Measurements from ENCODE around the gene MESP1.

Gene MESP1

DNA sequence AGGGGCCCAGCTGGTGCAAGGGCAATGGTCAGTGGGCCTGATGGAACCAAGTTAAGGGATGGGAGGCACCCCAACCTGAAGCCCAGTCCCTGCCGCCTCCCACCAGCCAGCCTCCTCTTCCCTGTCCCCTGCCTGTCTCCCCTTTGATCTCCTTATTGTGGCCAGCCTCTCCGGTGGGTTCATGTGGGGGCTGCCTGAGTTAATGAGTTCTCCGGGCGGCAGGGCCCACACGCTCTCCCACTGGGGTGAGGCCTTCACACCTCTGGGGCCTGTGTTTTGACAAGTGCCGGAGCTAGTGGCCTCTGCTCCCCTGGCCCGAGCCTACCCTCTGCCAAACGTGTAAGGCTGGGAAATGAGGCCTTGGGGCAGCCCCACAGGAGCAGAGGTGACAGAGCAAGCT, 7.2 kb upstream of the MESP1 start:
- no peak for DNase-seq (ENCODE audit: low spot score)

DNA sequence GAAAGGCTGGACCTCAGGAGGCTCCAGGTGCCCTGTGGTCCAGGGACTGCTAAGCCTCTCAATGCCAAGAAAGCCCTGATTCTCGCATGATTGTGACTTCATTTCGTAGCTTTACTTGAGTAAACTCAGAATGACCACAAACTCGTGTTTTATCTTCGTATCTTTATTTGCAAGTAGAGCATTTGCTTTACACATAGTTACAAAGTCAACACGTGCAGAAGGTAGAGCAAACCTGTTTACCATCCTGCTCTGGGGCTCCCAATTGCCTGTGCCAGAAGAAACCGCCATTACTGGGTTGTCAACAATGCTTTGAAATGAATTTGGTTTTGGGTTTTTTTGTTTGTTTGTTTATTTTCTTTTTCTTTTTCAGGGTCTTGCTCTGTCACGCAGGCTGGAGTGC, 5.8 kb upstream of the MESP1 start:
- no peak for DNase-seq (ENCODE audit: low spot score)

DNA sequence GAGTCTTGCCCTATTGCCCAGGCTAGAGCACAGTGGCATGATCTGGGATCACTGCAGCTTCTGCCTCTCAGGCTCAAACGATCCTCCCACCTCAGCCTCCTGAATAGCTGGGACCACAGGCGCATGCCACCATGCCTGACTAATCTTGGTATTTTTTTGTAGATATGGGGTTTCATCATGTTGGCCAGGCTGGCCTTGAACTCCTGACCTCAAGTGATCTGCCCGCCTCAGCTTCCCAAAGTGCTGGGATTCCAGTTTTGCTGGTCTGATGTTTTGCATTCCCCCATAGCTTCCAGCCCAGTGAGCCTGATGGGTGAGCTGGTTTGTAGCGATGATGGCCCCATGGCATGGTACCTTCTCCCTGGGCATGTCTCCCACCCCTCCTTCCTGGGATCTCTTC, 4.7 kb upstream of the MESP1 start:
- DNase-seq (ENCODE audit: low spot score): no peak

DNA sequence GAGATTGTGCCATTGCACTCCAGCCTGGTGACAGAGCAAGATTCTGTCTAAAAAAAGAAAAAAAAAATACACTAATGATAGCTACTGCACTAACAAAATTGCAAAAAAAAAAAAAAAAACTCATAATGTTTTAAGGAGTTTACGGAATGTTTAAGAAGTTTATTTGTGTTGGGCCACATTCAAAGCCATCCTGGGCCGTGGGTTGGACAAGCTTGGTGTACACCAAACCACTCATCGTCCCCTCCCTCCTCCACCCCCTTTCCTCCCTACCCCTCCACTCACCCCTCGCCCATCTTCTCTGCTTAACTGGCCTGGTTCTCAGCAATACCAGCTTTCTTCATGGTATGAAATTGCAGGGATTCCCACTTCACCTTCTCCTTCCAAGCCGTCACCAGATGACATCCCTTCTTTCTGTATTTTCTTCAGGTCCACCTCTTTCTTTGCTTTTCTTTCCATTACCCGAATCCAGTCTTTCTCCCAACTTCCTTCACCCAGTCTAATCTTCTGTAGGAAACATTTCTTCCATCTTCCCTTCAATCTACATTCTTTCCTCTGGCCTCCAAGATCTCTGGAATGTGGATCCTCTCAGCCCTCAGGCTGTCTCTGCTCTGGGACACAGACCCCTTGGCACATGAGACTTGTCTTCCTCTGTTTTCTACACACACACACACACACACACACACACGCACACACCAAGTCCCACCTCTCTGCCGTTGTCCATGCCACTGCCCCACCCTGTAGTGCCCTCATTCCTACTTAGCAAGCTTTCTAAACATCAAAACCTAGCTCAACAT, 3.5 kb upstream of the MESP1 start:
- no peak for DNase-seq (ENCODE audit: low spot score)

DNA sequence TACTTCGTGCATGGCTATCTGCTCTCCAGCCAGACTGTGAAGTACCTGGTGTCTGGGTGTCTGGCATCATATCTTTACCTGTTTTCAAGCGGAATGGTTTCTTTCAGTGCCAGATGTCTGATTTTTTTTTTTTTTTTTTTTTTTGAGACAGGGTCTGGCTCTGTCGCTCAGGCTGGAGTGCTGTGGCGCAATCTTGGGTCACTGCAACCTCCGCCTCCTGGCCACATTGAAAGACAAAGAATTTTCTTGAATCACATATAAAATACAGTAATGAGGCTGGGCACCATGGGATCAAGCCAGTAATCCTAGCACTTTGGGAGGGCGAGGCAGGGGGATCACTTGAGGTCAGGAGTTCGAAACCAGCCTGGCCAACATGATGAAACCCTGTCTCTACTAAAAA, 2.8 kb upstream of the MESP1 start:
- DNase-seq (ENCODE audit: low spot score): no peak

DNA sequence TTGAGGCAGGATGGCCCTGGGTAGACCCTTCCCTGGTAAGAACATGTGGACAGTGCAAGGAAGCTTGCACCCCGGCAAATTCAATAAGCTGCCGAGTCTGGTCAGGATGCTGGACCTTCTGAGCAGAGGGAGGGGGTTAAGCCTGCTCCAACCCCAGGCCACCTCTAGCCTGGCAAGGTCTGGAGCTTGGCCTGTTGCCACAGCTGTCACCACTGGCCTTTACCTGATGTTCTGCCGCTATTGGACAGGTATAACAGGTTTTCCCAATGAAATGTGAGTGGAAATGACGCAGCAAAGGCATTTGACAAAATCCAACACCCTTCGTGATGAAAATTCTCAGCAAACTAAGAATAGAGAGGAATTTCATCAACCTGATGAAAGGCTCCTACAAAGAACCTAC, 699 bp upstream of the MESP1 start:
- DNase-seq (ENCODE audit: low spot score): no peak

DNA sequence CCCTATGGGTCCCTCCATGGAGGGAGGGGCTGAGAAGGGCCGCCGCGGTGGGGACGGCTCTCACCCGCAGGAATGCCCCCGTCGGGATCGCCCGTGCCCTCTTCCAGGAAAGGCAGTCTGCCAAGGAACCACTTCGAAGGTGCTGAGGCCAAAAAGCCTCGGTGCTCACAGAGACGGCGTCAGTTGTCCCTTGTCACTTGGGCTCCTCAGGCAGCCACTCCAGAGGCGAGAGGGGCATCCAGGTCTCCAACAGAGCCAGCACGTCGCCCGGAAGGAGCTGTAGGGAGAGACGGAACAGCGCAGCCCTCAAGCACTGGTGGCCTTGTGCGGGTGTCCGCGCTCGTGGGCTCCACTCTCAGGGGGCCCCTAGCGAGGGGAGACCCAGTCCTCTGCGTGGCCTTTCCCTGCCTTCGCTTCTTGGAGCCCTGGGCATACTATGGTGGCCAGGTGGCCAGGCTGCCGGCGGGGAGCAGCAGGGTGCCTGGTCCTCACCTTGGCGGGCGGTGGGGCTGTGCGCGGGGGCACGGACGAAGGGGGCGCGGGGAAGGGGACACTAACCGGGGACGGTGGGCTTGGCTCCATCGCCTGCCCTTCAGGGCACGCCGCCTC, 994 bp downstream of the MESP1 start:
- DNase-seq (ENCODE audit: low spot score): peak; percentile 44

DNA sequence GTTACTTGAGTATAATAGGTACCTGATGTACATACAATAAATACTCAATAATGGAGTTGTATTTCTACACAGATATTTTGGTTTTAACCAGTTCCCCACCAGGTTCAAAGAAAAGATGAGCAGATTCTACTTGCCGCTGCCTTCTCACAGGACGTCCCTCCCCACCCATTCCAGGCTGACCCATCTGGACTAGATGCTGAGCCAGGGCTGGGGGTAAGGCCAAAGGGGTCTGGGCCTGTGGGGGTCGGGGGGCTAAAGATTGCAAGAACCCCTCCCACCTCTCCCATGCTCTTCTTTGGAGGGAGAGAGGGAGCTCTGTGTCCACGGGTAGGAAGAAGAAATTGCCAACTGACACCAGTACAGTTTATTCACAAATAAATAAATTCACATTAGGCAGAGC, 1.5 kb downstream of the MESP1 start:
- DNase-seq (ENCODE audit: low spot score): no peak

DNA sequence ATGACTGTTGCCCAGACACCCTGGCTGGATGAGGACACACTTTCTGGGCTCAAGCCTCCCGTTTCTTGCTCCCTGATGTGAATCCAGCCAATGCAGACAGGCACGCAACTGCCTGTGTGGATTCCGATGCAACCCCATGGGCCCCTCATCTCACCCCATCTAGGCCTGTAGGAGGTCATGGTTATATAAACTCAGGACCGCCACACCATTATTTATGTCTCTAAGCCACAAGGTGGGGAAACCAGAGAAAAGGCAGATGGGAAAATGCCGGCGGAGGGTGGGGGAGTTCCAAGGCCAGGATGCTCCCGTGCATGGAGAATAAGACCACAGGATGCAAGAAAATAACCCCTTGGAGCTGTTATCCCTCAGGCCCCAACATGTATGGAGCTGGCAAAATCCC, 2.0 kb downstream of the MESP1 start:
- DNase-seq (ENCODE audit: low spot score): no peak

DNA sequence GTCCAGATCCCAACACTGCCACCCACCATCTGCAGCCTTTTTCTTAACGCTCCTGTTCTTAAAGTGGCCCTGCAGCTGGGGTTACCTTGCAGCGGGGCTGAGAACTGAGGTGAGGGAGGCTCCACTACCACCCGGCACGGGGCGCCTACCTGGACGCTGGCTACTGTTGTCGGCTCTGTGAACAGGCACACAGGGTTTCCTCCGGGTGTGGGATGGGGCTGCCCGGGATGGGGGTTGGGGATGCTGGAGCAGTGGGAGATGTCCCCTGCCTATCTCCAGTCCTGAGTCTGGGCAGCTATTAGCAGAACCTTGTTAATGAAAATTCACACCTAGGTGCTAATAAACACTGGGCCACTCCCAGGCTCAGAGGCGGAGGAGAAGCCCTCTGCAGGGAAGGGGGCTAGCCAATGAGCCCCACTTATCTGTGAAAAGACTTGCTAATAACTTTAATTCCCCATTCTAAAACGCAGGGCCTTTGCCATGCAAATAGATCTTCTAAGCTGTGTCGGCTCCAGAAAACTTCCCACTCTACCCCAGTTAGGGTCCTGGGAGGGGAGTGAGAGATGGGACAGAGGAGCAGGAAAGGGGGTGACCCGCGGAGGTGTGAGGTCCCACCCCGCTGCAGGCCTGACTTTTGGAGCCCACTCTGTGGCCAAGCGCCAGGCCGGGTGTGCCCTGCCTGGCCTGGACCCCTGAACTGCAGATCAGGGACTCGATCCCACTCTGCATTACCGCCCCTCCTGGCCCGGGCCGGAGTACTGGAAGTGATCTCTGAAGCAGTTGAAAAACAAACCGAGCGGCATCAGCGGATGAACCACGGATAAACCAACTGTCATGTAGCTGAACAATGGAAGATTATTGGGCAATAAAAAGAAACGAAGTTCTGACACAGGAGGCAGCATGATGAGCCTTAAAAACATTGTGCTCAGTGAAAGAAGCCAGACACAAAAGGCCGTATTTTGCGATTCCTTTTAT, 3.1 kb downstream of the MESP1 start:
- no peak for DNase-seq (ENCODE audit: low spot score)

DNA sequence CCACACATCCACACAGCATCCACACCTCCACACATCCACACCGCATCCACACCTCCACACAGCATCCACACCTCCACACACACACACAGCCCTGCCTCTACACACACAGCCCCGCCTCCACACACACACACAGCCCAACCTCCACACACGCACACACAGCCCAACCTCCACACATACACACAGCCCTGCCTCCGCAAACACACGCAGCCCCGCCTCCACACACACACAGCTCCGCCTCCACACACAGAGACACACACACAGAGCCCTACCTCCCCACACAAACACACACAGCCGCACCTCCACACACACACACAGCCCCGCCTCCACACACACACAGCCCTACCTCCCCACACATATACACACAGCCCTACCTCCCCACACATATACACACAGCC, 4.7 kb downstream of the MESP1 start:
- DNase-seq (ENCODE audit: low spot score): no peak

DNA sequence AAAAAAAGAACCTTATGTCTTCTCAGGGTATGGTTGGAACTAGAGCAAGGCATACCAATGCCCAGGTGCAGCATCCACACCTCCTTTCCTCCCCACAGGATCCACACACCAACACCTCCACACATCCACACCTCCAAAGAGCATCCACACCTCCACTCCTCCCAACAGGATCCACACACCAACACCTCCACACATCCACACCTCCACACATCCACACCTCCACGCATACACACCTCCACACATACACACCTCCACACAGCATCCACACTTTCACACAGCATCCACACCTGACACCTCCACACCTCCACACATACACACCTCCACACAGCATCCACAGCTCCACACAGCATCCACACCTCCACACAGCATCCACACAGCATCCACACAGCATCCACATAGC, 5.3 kb downstream of the MESP1 start:
- DNase-seq (ENCODE audit: low spot score): no peak

DNA sequence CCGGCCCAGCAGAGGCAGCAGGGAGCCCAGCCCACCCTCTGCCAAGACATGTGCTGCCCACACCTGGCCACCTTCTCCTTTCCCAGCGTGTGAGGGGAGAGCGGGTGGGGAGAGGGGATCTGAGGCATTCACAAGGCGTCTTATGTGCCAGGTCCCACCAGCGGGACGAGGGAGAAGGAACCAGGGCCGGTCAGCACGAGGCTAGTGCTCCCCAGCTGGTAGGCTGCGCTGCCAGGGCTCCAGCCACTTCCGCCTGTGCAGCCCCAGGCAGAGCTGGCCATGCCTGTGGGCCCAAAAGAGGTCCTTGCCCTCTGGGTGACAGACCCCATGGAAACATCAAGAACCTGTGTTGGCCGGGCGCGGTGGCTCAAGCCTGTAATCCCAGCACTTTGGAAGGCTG, 5.9 kb downstream of the MESP1 start:
- DNase-seq (ENCODE audit: low spot score): no peak

DNA sequence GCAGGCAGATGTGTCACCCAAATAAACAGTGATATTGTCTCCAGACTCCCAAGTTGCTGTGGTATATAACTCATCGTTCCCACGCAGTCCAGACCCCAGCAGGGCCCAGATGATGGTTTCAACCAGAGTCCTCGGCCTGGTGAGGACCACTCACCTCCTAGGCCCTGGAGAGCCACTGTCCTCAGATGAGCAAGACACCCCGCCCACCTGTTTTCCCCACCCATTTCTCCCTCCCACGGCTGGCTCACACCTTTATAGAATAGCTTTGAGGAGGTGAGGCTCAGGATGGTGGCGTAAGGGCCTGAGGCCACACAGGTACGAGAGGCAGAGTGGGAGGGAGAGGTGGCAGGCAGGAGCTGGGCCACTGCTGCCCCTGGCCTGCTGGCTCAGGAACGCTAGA, 7.5 kb downstream of the MESP1 start:
- DNase-seq (ENCODE audit: low spot score): no peak

DNA sequence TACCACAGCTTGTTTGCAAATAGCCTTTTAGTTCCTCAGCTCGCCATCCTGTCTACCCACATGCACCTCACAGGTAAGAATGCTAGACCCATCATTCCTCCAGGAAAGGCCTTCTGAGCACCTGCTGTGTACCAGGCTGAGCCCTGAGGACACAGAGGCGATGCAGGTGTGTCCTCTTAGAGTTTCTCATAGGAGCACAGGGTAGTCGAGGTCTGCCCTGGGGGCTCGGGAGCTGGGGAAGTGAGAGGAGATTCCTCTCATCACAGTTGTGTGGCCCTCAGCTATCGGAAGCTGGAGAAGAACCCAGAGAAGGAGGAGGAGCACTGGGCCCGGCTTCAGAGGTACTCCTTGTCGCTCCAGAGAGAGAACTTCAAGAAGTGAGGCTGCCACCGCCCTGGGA, 8.0 kb downstream of the MESP1 start:
- DNase-seq (ENCODE audit: low spot score): no peak

DNA sequence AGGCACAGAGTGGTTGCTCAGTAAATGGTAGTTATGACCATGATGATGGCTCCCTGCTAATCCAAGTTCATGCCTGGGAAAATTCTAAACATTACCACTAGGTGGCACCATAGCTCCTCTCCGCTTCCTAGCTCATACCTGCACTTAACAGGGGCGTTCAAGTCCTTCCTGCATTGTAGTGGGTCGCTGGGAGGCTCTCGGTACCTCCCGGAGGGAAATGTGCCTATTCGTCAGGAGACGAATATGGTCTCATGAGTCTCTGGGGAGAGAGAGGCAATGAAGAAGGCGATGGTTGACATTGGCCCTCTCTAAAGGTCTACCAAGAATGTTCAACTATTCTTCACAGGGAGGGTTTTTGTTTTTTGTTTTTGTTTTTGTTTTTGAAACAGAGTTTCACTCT, 10.9 kb downstream of the MESP1 start:
- DNase-seq (ENCODE audit: low spot score): peak; percentile 78

DNA sequence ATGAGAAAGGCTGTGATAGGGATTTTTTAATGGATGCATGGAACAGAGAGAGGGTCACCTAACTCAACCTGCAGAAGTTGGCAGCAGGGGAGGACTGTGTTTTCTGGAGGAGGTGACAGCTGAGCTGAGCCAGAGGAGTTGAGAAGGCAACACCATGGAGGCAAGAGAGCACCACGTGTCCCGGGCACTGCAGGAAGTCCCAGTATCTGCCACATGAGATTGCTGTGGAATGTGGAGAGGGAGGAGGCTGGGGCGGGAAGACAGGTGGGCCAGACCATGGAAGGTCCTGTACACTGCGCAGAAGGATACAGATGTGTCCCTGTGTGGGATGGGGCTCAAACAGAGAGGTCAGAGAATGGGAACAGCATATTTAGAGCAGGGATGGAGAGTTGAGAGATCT, 15.3 kb downstream of the MESP1 start:
- no peak for DNase-seq (ENCODE audit: low spot score)

DNA sequence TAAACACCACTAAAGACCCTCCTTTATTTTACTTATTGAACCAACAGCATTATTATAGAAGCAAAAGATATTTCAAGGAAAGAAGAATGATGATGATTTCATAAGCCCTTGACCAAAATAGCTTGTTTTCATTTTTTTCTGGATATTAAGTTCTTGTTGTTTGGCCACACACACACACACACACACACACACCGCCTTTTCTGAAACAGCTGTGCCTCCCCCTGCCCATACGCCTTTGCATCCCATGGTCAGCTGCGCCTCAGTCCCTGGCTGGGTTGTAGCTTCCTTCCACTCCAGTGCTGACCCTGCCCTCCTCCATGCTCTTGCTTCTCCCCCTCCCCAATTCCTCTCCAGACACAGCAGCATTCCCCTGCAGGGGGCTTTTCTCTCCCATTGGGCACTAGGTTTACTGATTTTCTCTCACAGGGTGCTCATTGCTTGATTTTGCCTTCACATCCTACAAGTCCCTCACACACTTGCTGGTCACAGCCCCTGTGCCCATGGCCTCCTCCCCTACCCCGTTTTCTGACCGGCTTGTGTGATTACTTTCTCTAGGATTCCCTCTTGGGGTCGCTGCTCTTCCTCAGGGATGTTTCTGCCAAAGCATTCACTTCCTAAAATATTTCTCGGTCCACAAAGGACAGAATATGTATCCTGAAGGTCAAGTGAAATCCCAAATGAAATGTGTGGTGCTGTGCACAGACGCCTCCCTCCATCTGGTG, 18.4 kb downstream of the MESP1 start:
- DNase-seq (ENCODE audit: low spot score): no peak

DNA sequence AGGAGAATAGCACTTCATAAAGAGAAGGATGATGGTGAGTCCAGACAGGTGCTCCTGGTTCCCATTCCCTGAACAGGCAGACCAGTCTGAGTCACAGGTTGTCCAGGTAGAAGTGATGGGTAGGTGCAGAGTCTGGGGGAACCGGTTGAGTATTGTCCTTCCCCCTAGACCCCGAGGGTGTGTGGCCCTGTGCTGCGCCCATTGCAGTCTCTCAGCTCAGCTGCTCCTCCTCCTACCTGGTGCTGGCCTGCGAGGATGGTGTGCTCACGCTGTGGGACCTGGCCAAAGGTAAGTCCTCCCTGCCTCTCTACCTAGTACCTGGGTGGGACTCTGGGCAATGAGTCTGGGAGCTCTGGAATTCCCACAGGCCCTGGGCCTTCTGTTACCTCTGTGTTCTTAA, 19.8 kb downstream of the MESP1 start:
- DNase-seq (ENCODE audit: low spot score): no peak

DNA sequence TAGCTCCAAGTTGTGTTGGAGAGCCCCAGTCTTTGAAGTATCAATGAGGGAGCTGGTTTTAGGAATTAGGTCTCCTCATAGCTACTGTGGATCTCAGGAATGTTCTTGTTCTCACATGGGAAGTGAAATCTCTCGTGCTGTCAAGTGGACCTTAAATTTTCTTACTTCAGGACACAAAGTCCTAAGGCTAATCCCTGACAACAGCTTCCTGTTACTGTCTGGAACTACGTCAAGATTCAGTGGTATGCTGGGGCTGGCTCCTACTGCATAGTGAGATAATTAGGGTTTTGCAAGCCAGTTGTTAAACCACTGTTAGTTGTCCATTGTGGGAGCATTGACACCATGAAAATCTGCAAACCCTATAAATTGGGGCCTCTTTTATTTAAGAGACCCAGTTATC, 22.8 kb downstream of the MESP1 start:
- DNase-seq (ENCODE audit: low spot score): no peak

DNA sequence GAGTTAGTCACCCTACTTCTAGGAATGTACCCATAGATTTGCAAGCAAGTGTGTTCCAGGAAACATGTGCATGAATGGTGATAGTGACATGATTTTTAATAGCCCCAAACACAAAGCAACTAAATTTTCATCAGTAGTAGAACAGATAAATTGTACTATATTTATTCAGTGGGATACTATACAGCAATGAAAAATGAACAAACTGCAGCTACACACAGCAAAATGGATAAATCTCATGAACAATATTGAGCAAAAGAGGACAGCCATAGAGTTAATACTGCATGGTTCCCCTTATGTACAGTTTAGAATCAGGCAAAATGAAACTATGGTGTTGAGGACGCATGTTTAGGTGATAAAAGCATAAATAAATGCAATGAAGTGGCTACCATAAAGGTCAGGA, 26.0 kb downstream of the MESP1 start:
- DNase-seq (ENCODE audit: low spot score): no peak

DNA sequence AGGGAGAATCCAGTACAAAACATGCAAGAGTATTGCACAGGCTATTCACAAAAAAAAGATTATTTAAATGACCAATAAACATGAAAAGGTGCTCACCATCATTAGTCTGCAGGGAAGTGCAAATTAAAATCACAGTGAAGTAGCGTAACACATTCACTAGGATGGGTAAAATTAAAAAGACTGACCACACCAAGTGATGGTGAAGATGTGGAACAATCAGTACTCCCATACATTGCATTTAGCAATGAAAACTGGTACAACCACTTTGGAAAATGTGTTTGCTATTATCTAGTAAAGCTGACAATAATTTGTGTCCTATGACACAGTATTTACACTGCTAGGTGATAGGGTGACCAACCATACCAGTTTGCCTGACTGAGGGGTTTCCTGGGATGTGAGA, 26.4 kb downstream of the MESP1 start:
- DNase-seq (ENCODE audit: low spot score): no peak

All from RKO (cell line).